Naive thymus-derived CD8-positive, alpha-beta T cell (primary cell): Measurements from ENCODE around the gene GPS2. TPM values are rescaled to one million over a fixed set of nuclear protein-coding genes. Genes with fewer than 3 reads are reported as not detected.
"Not testable (repeated sequence)": the region's sequence is repeated elsewhere in the genome, so short reads cannot be mapped to it uniquely, and the experiment has no call there.

Source experiments
- ATAC-seq, 2 donors: fragments of 150-1000 bp; cut with Tn5 transposase in 1 of 2; sonication (Bioruptor Pico), chemical (Tn5 transposase) in 1 of 2; 1 replicate in 1 of 2; 2 replicates in 1 of 2; pipeline ENCODE4 v1.10.0; 2021; ENCODE audit warnings: mild to moderate bottlenecking in 2 of 2, moderate library complexity in 2 of 2
- POLR2A ChIA-PET: fragments of 350-600 bp; sonication (Branson Sonifier 250); formaldehyde crosslinking; loops from one replicate; lab custom pipeline; 2021; ENCODE audit warnings: antibody characterized with exemption; lab: Charles Lee
- DNase-seq, 10 donors: peaks; one replicate each; pipeline versions ENCODE4 v3.0.0 to v3.0.0-alpha.2; 2020 to 2022
- H3K27ac Mint-ChIP-seq, 10 donors: one replicate each; pipeline ENCODE4 v1.8.0; 2020 to 2022; ENCODE audit warnings: mild to moderate bottlenecking in 10 of 10, mixed read lengths in 10 of 10, moderate library complexity in 4 of 10, inconsistent platforms in 1 of 10
- H3K27me3 Mint-ChIP-seq, 5 donors: one replicate each; pipeline ENCODE4 v1.8.0; 2021 to 2022; ENCODE audit warnings: mixed read lengths in 5 of 5
- H3K36me3 Mint-ChIP-seq, 3 donors: one replicate each; pipeline ENCODE4 v1.8.0; 2020 to 2022; ENCODE audit warnings: mixed read lengths in 3 of 3, mild to moderate bottlenecking in 2 of 3, inconsistent platforms in 1 of 3
- H3K4me1 Mint-ChIP-seq, 4 donors: one replicate each; pipeline ENCODE4 v1.8.0; 2021 to 2022; ENCODE audit warnings: mixed read lengths in 4 of 4
- H3K4me3 Mint-ChIP-seq, 10 donors: one replicate each; pipeline ENCODE4 v1.8.0; 2020 to 2022; ENCODE audit warnings: mild to moderate bottlenecking in 10 of 10, mixed read lengths in 10 of 10, moderate library complexity in 6 of 10, inconsistent platforms in 1 of 10
- H3K9me3 Mint-ChIP-seq, 9 donors: one replicate each; pipeline ENCODE4 v1.8.0; 2020 to 2022; ENCODE audit warnings: mixed read lengths in 9 of 9, mild to moderate bottlenecking in 3 of 9, inconsistent platforms in 1 of 9, moderate library complexity in 1 of 9
- polyA plus RNA-seq, 3 donors: library from polyadenylated mRNA; unstranded; fragments of 300-500 nt; fragmentation: Illumina TruSeq; gene quantifications; one replicate each; pipeline ENCODE4 v1.2.3, GENCODE V29; 2021
- total RNA-seq, 8 experiments: library from RNA in 2 of 8; stranded (reverse) in 2 of 8; gene quantifications; one replicate each; pipeline ENCODE4 v1.2.3 and lab custom pipeline; 2021 to 2026

GPS2 gene
- total and polyA plus RNA-seq, 5 experiments from 2014 or later: 75.7 to 147 (median 107) TPM

GRCh38 chr17:7336240-7337175 lies 21.3 kb upstream of the GPS2 start, which contains the start of gene ACAP1:
ACAP1 (plus strand) TSS chr17:7336529; CDS start chr17:7336735, 206 bp downstream.
- ATAC-seq: peak; percentile 94

GRCh38 chr17:7335765-7336164 lies 20.6 kb upstream of the GPS2 start:
- not testable (repeated sequence) for ATAC-seq, H3K27me3 Mint-ChIP-seq, DNase-seq, H3K9me3 Mint-ChIP-seq
- H3K27ac Mint-ChIP-seq: peak overlapping the region; percentile 77 to 99 (median 98)
- peaks cover 25 to 67% (median 63%) of the 10 kb centered on the region in 4 donors for H3K4me1 Mint-ChIP-seq
- H3K4me3 Mint-ChIP-seq: peak overlapping the region; percentile 92 to 98 (median 95)
- peaks cover 0 to 32% (median 13%) of the 10 kb centered on the region in 3 donors for H3K36me3 Mint-ChIP-seq
- POLR2A ChIA-PET: interaction anchor here (0.8 to 5.9 kb wide), 27 partner anchors 10 to 351 kb away, joined by 3 to 147 read pairs (median 7); partner anchors contain the start of genes ACADVL, CLDN7, DLG4 and DVL2

More at GRCh38 chr17:7336240-7337175, 21.3 kb upstream of the GPS2 start, which contains the start of gene ACAP1:
- peak within 1 kb of the TSS; percentile 77 to 99 (median 98) for H3K27ac Mint-ChIP-seq
- POLR2A ChIA-PET: interaction anchor here (0.5 to 5.9 kb wide), 41 partner anchors 7 to 350 kb away, joined by 3 to 147 read pairs (median 5); partner anchors contain the start of genes ACADVL, CLDN7, DLG4 and DVL2
- peaks cover 0 to 37% (median 13%) of the 10 kb centered on the region in 3 donors for H3K36me3 Mint-ChIP-seq
- DNase-seq: peak; percentile 74 to 93 (median 82)
- H3K9me3 Mint-ChIP-seq: no peaks in the 10 kb centered on the region
- peaks cover 26 to 69% (median 64%) of the 10 kb centered on the region in 4 donors for H3K4me1 Mint-ChIP-seq
- H3K4me3 Mint-ChIP-seq: peak within 1 kb of the TSS; percentile 92 to 98 (median 95)
- H3K27me3 Mint-ChIP-seq: no peaks in the 10 kb centered on the region

GRCh38 chr17:7334938-7335538 lies 19.9 kb upstream of the GPS2 start:
- peaks cover 29 to 67% (median 63%) of the 10 kb centered on the region in 4 donors for H3K4me1 Mint-ChIP-seq
- DNase-seq: no peak
- POLR2A ChIA-PET: interaction anchor here (0.6 to 5.9 kb wide), 8 partner anchors 10 to 130 kb away, joined by 3 to 147 read pairs (median 28); partner anchors contain the start of genes GABARAP, GPS2, KCTD11 and TMEM95

GRCh38 chr17:7332600-7333069 lies 17.5 kb upstream of the GPS2 start:
- POLR2A ChIA-PET: interaction anchor here (10.5 kb wide), 1 partner anchor 21 kb away, joined by 168 read pairs; the partner anchor contains the start of genes EIF5A and GPS2
- ATAC-seq, H3K9me3 Mint-ChIP-seq, H3K36me3 Mint-ChIP-seq, H3K27me3 Mint-ChIP-seq: not testable (repeated sequence)
- Mint-ChIP-seq H3K27ac (peak overlapping the region; percentile 64 to 97 (median 92)), H3K4me1 (peaks cover 42 to 73% (median 62%) of the 10 kb centered on the region in 4 donors), H3K4me3 (peak overlapping the region; percentile 31 to 86 (median 76))
- peak in 5 of 10 donors; percentile 56 to 77 (median 60) for DNase-seq

More at GRCh38 chr17:7334938-7335538, 19.9 kb upstream of the GPS2 start:
- peak overlapping the region; percentile 31 to 98 (median 94) for H3K4me3 Mint-ChIP-seq
- peaks cover 0 to 24% (median 13%) of the 10 kb centered on the region in 3 donors for H3K36me3 Mint-ChIP-seq
- ATAC-seq: no peak
- H3K9me3 Mint-ChIP-seq: no peaks in the 10 kb centered on the region
- H3K27me3 Mint-ChIP-seq: no peaks in the 10 kb centered on the region
- peak overlapping the region; percentile 77 to 99 (median 98) for H3K27ac Mint-ChIP-seq

GRCh38 chr17:7332111-7332510 lies 17.0 kb upstream of the GPS2 start:
- ATAC-seq: no peak
- DNase-seq: no peak
- H3K27ac Mint-ChIP-seq: peak overlapping the region; percentile 64 to 97 (median 92)
- peaks cover 0 to 2% (median 0%) of the 10 kb centered on the region in 5 donors for H3K27me3 Mint-ChIP-seq
- H3K36me3 Mint-ChIP-seq: peaks cover 0 to 2% (median 2%) of the 10 kb centered on the region in 3 donors
- no peaks in the 10 kb centered on the region for H3K9me3 Mint-ChIP-seq
- POLR2A ChIA-PET: interaction anchor here (10.5 kb wide), 1 partner anchor 20 kb away, joined by 168 read pairs; the partner anchor contains the start of genes EIF5A and GPS2
- peaks cover 40 to 72% (median 60%) of the 10 kb centered on the region in 4 donors for H3K4me1 Mint-ChIP-seq
- H3K4me3 Mint-ChIP-seq: peak overlapping the region in 9 of 10 donors; percentile 25 to 86 (median 76)

GRCh38 chr17:7330638-7331015 lies 15.5 kb upstream of the GPS2 start:
- H3K27ac Mint-ChIP-seq: peak overlapping the region in 9 of 10 donors; percentile 48 to 98 (median 95)

GRCh38 chr17:7329997-7330637 lies 15.0 kb upstream of the GPS2 start:
- H3K27me3 Mint-ChIP-seq: peaks cover 0 to 2% (median 0%) of the 10 kb centered on the region in 5 donors
- H3K27ac Mint-ChIP-seq: peak overlapping the region; percentile 94 to 98 (median 98)
- peak overlapping the region; percentile 90 to 98 (median 96) for H3K4me3 Mint-ChIP-seq
- ATAC-seq (peak; percentile 73 to 74), DNase-seq (peak in 9 of 10 donors; percentile 62 to 89 (median 75))
- POLR2A ChIA-PET: interaction anchor here (0.5 to 10.5 kb wide), 30 partner anchors 7 to 357 kb away, joined by 3 to 168 read pairs (median 4); partner anchors contain the start of genes DVL2, EIF5A, GABARAP and GPS2
- peaks cover 30 to 60% (median 48%) of the 10 kb centered on the region in 4 donors for H3K4me1 Mint-ChIP-seq
- no peaks in the 10 kb centered on the region for H3K9me3 Mint-ChIP-seq
- peaks cover 0 to 13% (median 0%) of the 10 kb centered on the region in 3 donors for H3K36me3 Mint-ChIP-seq

More at GRCh38 chr17:7330638-7331015, 15.5 kb upstream of the GPS2 start:
- H3K4me1 Mint-ChIP-seq: peaks cover 35 to 65% (median 53%) of the 10 kb centered on the region in 4 donors
- H3K4me3 Mint-ChIP-seq: peak overlapping the region; percentile 18 to 98 (median 94)
- H3K9me3 Mint-ChIP-seq: no peaks in the 10 kb centered on the region
- H3K27me3 Mint-ChIP-seq: peaks cover 0 to 2% (median 0%) of the 10 kb centered on the region in 5 donors
- POLR2A ChIA-PET: interaction anchor here (0.6 to 10.5 kb wide), 13 partner anchors 9 to 216 kb away, joined by 3 to 168 read pairs (median 7); partner anchors contain the start of genes EIF5A, GPS2, POLR2A and ZBTB4
- no peak for DNase-seq
- no peak for ATAC-seq
- peaks cover 0 to 9% (median 0%) of the 10 kb centered on the region in 3 donors for H3K36me3 Mint-ChIP-seq

- peaks cover 30 to 53% (median 43%) of the 10 kb centered on the region in 4 donors for H3K4me1 Mint-ChIP-seq
- DNase-seq: peak; percentile 89 to 99 (median 95)
- peaks cover 0 to 2% (median 0%) of the 10 kb centered on the region in 5 donors for H3K27me3 Mint-ChIP-seq
- H3K4me3 Mint-ChIP-seq: peak overlapping the region; percentile 90 to 98 (median 96)
- H3K27ac Mint-ChIP-seq: peak overlapping the region; percentile 94 to 98 (median 98)
- POLR2A ChIA-PET: interaction anchor here (0.5 to 10.5 kb wide), 29 partner anchors 8 to 358 kb away, joined by 3 to 168 read pairs (median 4); partner anchors contain the start of genes DVL2, EIF5A, GABARAP and GPS2
- peak; percentile 58 to 64 for ATAC-seq
- peaks cover 0 to 14% (median 0%) of the 10 kb centered on the region in 3 donors for H3K36me3 Mint-ChIP-seq
- H3K9me3 Mint-ChIP-seq: no peaks in the 10 kb centered on the region
Measured at GRCh38 chr17:7329374-7329996, 14.3 kb upstream of the GPS2 start.

GRCh38 chr17:7328840-7329373 lies 13.7 kb upstream of the GPS2 start, which contains the start of gene NEURL4:
NEURL4 (minus strand) TSS chr17:7329335; CDS start chr17:7329312, 23 bp downstream.
- peaks cover 0 to 17% (median 0%) of the 10 kb centered on the region in 3 donors for H3K36me3 Mint-ChIP-seq
- peak in 1 of 10 donors; percentile 68 for DNase-seq
- peak within 1 kb of the TSS; percentile 90 to 98 (median 96) for H3K4me3 Mint-ChIP-seq
- peaks cover 0 to 2% (median 0%) of the 10 kb centered on the region in 5 donors for H3K27me3 Mint-ChIP-seq
- peak within 1 kb of the TSS; percentile 94 to 98 (median 98) for H3K27ac Mint-ChIP-seq
- peak; percentile 26 to 54 for ATAC-seq
- no peaks in the 10 kb centered on the region for H3K9me3 Mint-ChIP-seq
- peaks cover 33 to 55% (median 47%) of the 10 kb centered on the region in 4 donors for H3K4me1 Mint-ChIP-seq
- POLR2A ChIA-PET: interaction anchor here (0.6 to 10.5 kb wide), 16 partner anchors 8 to 359 kb away, joined by 3 to 168 read pairs (median 7); partner anchors contain the start of genes EIF5A, GABARAP, GPS2 and MPDU1

- Mint-ChIP-seq H3K4me3 (peak overlapping the region; percentile 75 to 98 (median 89)), H3K27me3 (peaks cover 0 to 2% (median 0%) of the 10 kb centered on the region in 5 donors), H3K27ac (peak overlapping the region; percentile 84 to 95 (median 94)), H3K4me1 (peaks cover 29 to 52% (median 42%) of the 10 kb centered on the region in 4 donors), H3K9me3 (no peaks in the 10 kb centered on the region), H3K36me3 (peaks cover 0 to 20% (median 0%) of the 10 kb centered on the region in 3 donors)
- DNase-seq (no peak), ATAC-seq (no peak)
- POLR2A ChIA-PET: interaction anchor here (2.4 to 10.5 kb wide), 3 partner anchors 16 to 56 kb away, joined by 15 to 168 read pairs (median 45); partner anchors contain the start of genes EIF5A and GPS2
Measured at GRCh38 chr17:7328009-7328408, 12.8 kb upstream of the GPS2 start.
